DOHH2 (cell line): ENCODE data around the gene MAGIX.

Experiments used
- H3F3A ChIP-seq: fragments of 200-600 bp; sonication (generic), shearing (Covaris generic); 2 replicates; pipeline ENCODE4 v1.6.0; 2016; ENCODE audit warnings: antibody characterized with exemption, mild to moderate bottlenecking; ENCODE audit not compliant: control insufficient read depth, insufficient read depth
- H3K27ac ChIP-seq: fragments of 200-600 bp; sonication (generic); 2 replicates; pipeline ENCODE4 v1.5.1; 2014; ENCODE audit warnings: low read depth, mild to moderate bottlenecking, low read length, moderate library complexity
- H3K27me3 ChIP-seq: fragments of 200-600 bp; sonication (generic); 2 replicates; pipeline ENCODE4 v1.6.1; 2014; ENCODE audit warnings: mild to moderate bottlenecking, low read length, mixed read lengths; ENCODE audit not compliant: control insufficient read depth
- H3K36me3 ChIP-seq: fragments of 200-600 bp; sonication (generic); 2 replicates; pipeline ENCODE4 v1.6.1; 2014; ENCODE audit warnings: mild to moderate bottlenecking, low read length, moderate library complexity, mixed read lengths; ENCODE audit not compliant: control insufficient read depth
- H3K4me1 ChIP-seq: fragments of 200-600 bp; sonication (generic); 2 replicates; pipeline ENCODE4 v1.6.1; 2014; ENCODE audit warnings: mild to moderate bottlenecking, low read length, mixed read lengths; ENCODE audit not compliant: control insufficient read depth
- H3K4me2 ChIP-seq: fragments of 200-600 bp; sonication (generic); 2 replicates; pipeline ENCODE4 v1.6.0; 2014; ENCODE audit warnings: mild to moderate bottlenecking, low read length, moderate library complexity
- H3K4me3 ChIP-seq: fragments of 200-600 bp; sonication (generic); 2 replicates; pipeline ENCODE4 v1.5.1; 2014; ENCODE audit warnings: mild to moderate bottlenecking, low read length, mixed read lengths
- H3K79me2 ChIP-seq: fragments of 200-600 bp; sonication (generic); 2 replicates; pipeline ENCODE4 v1.6.1; 2014; ENCODE audit warnings: mild to moderate bottlenecking, low read length, mixed read lengths; ENCODE audit not compliant: control insufficient read depth
- H3K9me2 ChIP-seq: fragments of 200-600 bp; sonication (generic); replicated peaks from 2 replicates; pipeline ENCODE4 v1.6.1; 2014; ENCODE audit warnings: mild to moderate bottlenecking, low read length, mixed read lengths; ENCODE audit not compliant: control insufficient read depth
- H3K9me3 ChIP-seq: fragments of 200-600 bp; sonication (generic); 2 replicates; pipeline ENCODE4 v1.6.1; 2014; ENCODE audit warnings: antibody characterized with exemption, low read length, mixed read lengths; ENCODE audit not compliant: control insufficient read depth, insufficient read depth
- H4K20me1 ChIP-seq: fragments of 200-600 bp; sonication (generic); 2 replicates; pipeline ENCODE4 v1.6.0; 2014; ENCODE audit warnings: low read depth, mild to moderate bottlenecking, antibody characterized with exemption, low read length, moderate library complexity; ENCODE audit not compliant: control insufficient read depth, insufficient read depth
- CTCF ChIP-seq: fragments of 200-600 bp; sonication (generic); IDR thresholded peaks from one replicate; pipeline ENCODE4 v1.5.1; 2014; ENCODE audit warnings: antibody characterized with exemption, mild to moderate bottlenecking, low read depth, low read length; ENCODE audit not compliant: poor library complexity, severe bottlenecking
- EZH2phosphoT487 ChIP-seq: fragments of 200-600 bp; sonication (generic); IDR thresholded peaks from 2 replicates; pipeline ENCODE4 v1.6.1; 2017; ENCODE audit warnings: borderline replicate concordance, mild to moderate bottlenecking, antibody characterized with exemption, low read length, moderate library complexity, mixed read lengths

Gene MAGIX

GRCh38 chrX:49162620-49163019, at the start of gene MAGIX:
TSS of gene MAGIX (plus strand) at chrX:49162758. CDS start at chrX:49162890, 132 bp downstream.
- H3K27ac ChIP-seq, result no peak within 1 kb of the TSS
- H3F3A ChIP-seq, result peaks cover under 1% of the 10 kb centered on the region
- H3K4me1 ChIP-seq, result peaks cover 29% of the 10 kb centered on the region
- H3K27me3 ChIP-seq, result no peaks in the 10 kb centered on the region
- peak within 1 kb of the TSS; percentile 83 for H3K4me2 ChIP-seq
- H4K20me1 ChIP-seq, result no peaks in the 10 kb centered on the region
- H3K9me2 ChIP-seq, result no peaks in the 10 kb centered on the region
- no peaks in the 10 kb centered on the region for H3K79me2 ChIP-seq
- TF ChIP-seq EZH2phosphoT487, result no peak
- TF ChIP-seq CTCF, result no peak
- H3K9me3 ChIP-seq, result no peaks in the 10 kb centered on the region
- H3K36me3 ChIP-seq, result no peaks in the 10 kb centered on the region
- H3K4me3 ChIP-seq, result peak within 1 kb of the TSS; percentile 74

GRCh38 chrX:49116076-49116475, 46.5 kb upstream of the MAGIX start:
- Histone ChIP-seq H4K20me1 (no peaks in the 10 kb centered on the region), H3F3A (no peaks in the 10 kb centered on the region), H3K4me3 (no peak overlapping the region), H3K27ac (no peak overlapping the region), H3K36me3 (peaks cover 24% of the 10 kb centered on the region), H3K9me3 (no peaks in the 10 kb centered on the region), H3K79me2 (no peaks in the 10 kb centered on the region), H3K27me3 (no peaks in the 10 kb centered on the region), H3K9me2 (no peaks in the 10 kb centered on the region), H3K4me1 (no peaks in the 10 kb centered on the region), H3K4me2 (no peak overlapping the region)
- TF ChIP-seq CTCF, result no peak
- no peak for TF ChIP-seq EZH2phosphoT487

GRCh38 chrX:49116716-49117115, 45.8 kb upstream of the MAGIX start:
- Histone ChIP-seq H3K27me3 (no peaks in the 10 kb centered on the region), H3K4me2 (no peak overlapping the region), H3K36me3 (peaks cover 29% of the 10 kb centered on the region), H3K27ac (no peak overlapping the region), H4K20me1 (no peaks in the 10 kb centered on the region), H3F3A (no peaks in the 10 kb centered on the region), H3K79me2 (peaks cover 3% of the 10 kb centered on the region), H3K4me1 (no peaks in the 10 kb centered on the region), H3K9me2 (no peaks in the 10 kb centered on the region), H3K4me3 (no peak overlapping the region), H3K9me3 (no peaks in the 10 kb centered on the region)
- TF ChIP-seq CTCF (no peak), EZH2phosphoT487 (no peak)

- Histone ChIP-seq H3F3A (no peaks in the 10 kb centered on the region), H3K4me1 (peaks cover 3% of the 10 kb centered on the region; the same call in 1 of the 2 replicates), H4K20me1 (no peaks in the 10 kb centered on the region), H3K27ac (no peak overlapping the region), H3K36me3 (peaks cover 30% of the 10 kb centered on the region), H3K9me2 (no peaks in the 10 kb centered on the region), H3K9me3 (no peaks in the 10 kb centered on the region), H3K4me2 (no peak overlapping the region), H3K4me3 (no peak overlapping the region), H3K79me2 (peaks cover 12% of the 10 kb centered on the region), H3K27me3 (no peaks in the 10 kb centered on the region)
- TF ChIP-seq EZH2phosphoT487, result no peak
- TF ChIP-seq CTCF, result no peak
Observed at GRCh38 chrX:49117581-49117980, 45.0 kb upstream of the MAGIX start.
